BLaER1 treated with 17β-estradiol and CSF1 and Interleukin-3, amounts not matched to agents 10 nM and 100 nM (cell line): ENCODE results near the gene PFDN4.

ENCODE experiments used
- H3K27ac ChIP-seq, 11 experiments: shearing (Covaris generic); formaldehyde crosslinking; 2 replicates each; pipeline ENCODE4 v1.8.1; 2022
- H3K27me3 ChIP-seq, 11 experiments: shearing (Covaris generic); formaldehyde crosslinking; 2 replicates each; pipeline ENCODE4 v1.8.1; 2022
- H3K36me3 ChIP-seq, 11 experiments: shearing (Covaris generic); formaldehyde crosslinking; 2 replicates each; pipeline ENCODE4 v1.8.1; 2022
- H3K4me1 ChIP-seq, 10 experiments: shearing (Covaris generic); formaldehyde crosslinking; 2 replicates each; pipeline ENCODE4 v1.8.1; 2022
- H3K4me2 ChIP-seq, 11 experiments: shearing (Covaris generic); formaldehyde crosslinking; 2 replicates each; pipeline ENCODE4 v1.8.1; 2022
- H3K4me3 ChIP-seq, 10 experiments: shearing (Covaris generic); formaldehyde crosslinking; 2 replicates each; pipeline ENCODE4 v1.8.1; 2022
- H3K9ac ChIP-seq, 11 experiments: shearing (Covaris generic); formaldehyde crosslinking; 2 replicates each; pipeline ENCODE4 v1.8.1; 2022
- H3K9me3 ChIP-seq, 11 experiments: shearing (Covaris generic); formaldehyde crosslinking; replicated peaks in 1 of 11; 2 replicates each; pipeline ENCODE4 v1.8.1; 2022
- H4K20me1 ChIP-seq, 11 experiments: shearing (Covaris generic); formaldehyde crosslinking; 2 replicates each; pipeline ENCODE4 v1.8.1; 2022
- Cebpa-rat ChIP-seq, 11 experiments: shearing (Covaris generic); IDR thresholded peaks; 2 replicates each; pipeline ENCODE4 v1.8.1; 2022

The PFDN4 gene

GRCh38 chr20:54205450-54205849 is 2.4 kb upstream of the PFDN4 start:
- Histone ChIP-seq H3K4me2 (peak overlapping the region in 2 of 11 experiments; percentile 67 to 84; a peak in 4 of 22 replicates), H4K20me1 (peaks cover 0 to 17% (median 0%) of the 10 kb centered on the region in 11 experiments; a peak in 6 of 22 replicates), H3K27me3 (no peaks in the 10 kb centered on the region), H3K27ac (no peak overlapping the region), H3K4me3 (no peak overlapping the region), H3K9ac (no peak overlapping the region), H3K4me1 (peaks cover 14 to 62% (median 21%) of the 10 kb centered on the region in 10 experiments), H3K9me3 (no peaks in the 10 kb centered on the region), H3K36me3 (peaks cover 0 to 6% (median 2%) of the 10 kb centered on the region in 11 experiments; a peak in 8 of 22 replicates)
- no peak for TF ChIP-seq Cebpa-rat (IDR thresholded peaks at IDR 0.05)

- no peak for TF ChIP-seq Cebpa-rat (IDR thresholded peaks at IDR 0.05)
- H3K36me3 ChIP-seq: peaks cover 8 to 22% (median 14%) of the 10 kb centered on the region in 11 experiments; a peak in 13 of 22 replicates
- H3K4me1 ChIP-seq: peaks cover 26 to 71% (median 32%) of the 10 kb centered on the region in 10 experiments
- no peaks in the 10 kb centered on the region for H3K27me3 ChIP-seq
- H3K4me3 ChIP-seq: peak overlapping the region; percentile 90 to 99 (median 97); a peak in 15 of 20 replicates
- H3K4me2 ChIP-seq: peak overlapping the region in 10 of 11 experiments; percentile 43 to 96 (median 84); a peak in 14 of 22 replicates
- H4K20me1 ChIP-seq: peaks cover 0 to 34% (median 11%) of the 10 kb centered on the region in 11 experiments; a peak in 10 of 22 replicates
- H3K9me3 ChIP-seq: no peaks in the 10 kb centered on the region
- peak overlapping the region; percentile 98 to 100 (median 100); a peak in 20 of 22 replicates for H3K9ac ChIP-seq
- peak overlapping the region; percentile 98 to 100 (median 100); a peak in 20 of 22 replicates for H3K27ac ChIP-seq
Measured at GRCh38 chr20:54207053-54207742, 689 bp upstream of the PFDN4 start.

- Histone ChIP-seq H3K9ac (peak overlapping the region; percentile 98 to 100 (median 100)), H4K20me1 (peaks cover 0 to 47% (median 24%) of the 10 kb centered on the region in 11 experiments; a peak in 12 of 22 replicates), H3K4me2 (peak overlapping the region; percentile 77 to 96 (median 87)), H3K4me1 (peaks cover 30 to 66% (median 38%) of the 10 kb centered on the region in 10 experiments), H3K27me3 (no peaks in the 10 kb centered on the region), H3K27ac (peak overlapping the region; percentile 98 to 100 (median 100)), H3K4me3 (peak overlapping the region; percentile 90 to 99 (median 97)), H3K9me3 (no peaks in the 10 kb centered on the region), H3K36me3 (peaks cover 11 to 27% (median 17%) of the 10 kb centered on the region in 11 experiments; a peak in 14 of 22 replicates)
- TF ChIP-seq Cebpa-rat (IDR thresholded peaks at IDR 0.05): no peak
Measured at GRCh38 chr20:54208548-54209176, 775 bp downstream of the PFDN4 start.

GRCh38 chr20:54209216-54209813 is 1.4 kb downstream of the PFDN4 start:
- H3K27me3 ChIP-seq: no peaks in the 10 kb centered on the region
- H3K9me3 ChIP-seq: no peaks in the 10 kb centered on the region
- peaks cover 0 to 52% (median 28%) of the 10 kb centered on the region in 11 experiments; a peak in 13 of 22 replicates for H4K20me1 ChIP-seq
- H3K4me2 ChIP-seq: peak overlapping the region; percentile 77 to 96 (median 87)
- TF ChIP-seq Cebpa-rat (IDR thresholded peaks at IDR 0.05): no peak
- peaks cover 26 to 60% (median 35%) of the 10 kb centered on the region in 10 experiments for H3K4me1 ChIP-seq
- H3K36me3 ChIP-seq: peaks cover 11 to 29% (median 19%) of the 10 kb centered on the region in 11 experiments; a peak in 15 of 22 replicates
- H3K4me3 ChIP-seq: peak overlapping the region; percentile 90 to 99 (median 97)
- H3K9ac ChIP-seq: peak overlapping the region; percentile 98 to 100 (median 100)
- peak overlapping the region in 10 of 11 experiments; percentile 98 to 100 (median 100); a peak in 17 of 22 replicates for H3K27ac ChIP-seq

GRCh38 chr20:54212226-54212625 is 4.3 kb downstream of the PFDN4 start:
- TF ChIP-seq Cebpa-rat (IDR thresholded peaks at IDR 0.05): no peak
- Histone ChIP-seq H3K9ac (no peak overlapping the region), H3K9me3 (no peaks in the 10 kb centered on the region), H3K4me1 (peaks cover 24 to 38% (median 34%) of the 10 kb centered on the region in 10 experiments), H3K27me3 (no peaks in the 10 kb centered on the region), H3K27ac (no peak overlapping the region), H3K36me3 (peaks cover 39 to 59% (median 48%) of the 10 kb centered on the region in 11 experiments), H3K4me3 (no peak overlapping the region), H4K20me1 (peaks cover 0 to 73% (median 35%) of the 10 kb centered on the region in 11 experiments; a peak in 14 of 22 replicates), H3K4me2 (peak overlapping the region; percentile 8 to 69 (median 56); a peak in 21 of 22 replicates)

GRCh38 chr20:54212871-54213270 is 5.0 kb downstream of the PFDN4 start:
- Histone ChIP-seq H3K9me3 (no peaks in the 10 kb centered on the region), H3K4me2 (no peak overlapping the region; a peak in 1 of 22 replicates), H3K27me3 (no peaks in the 10 kb centered on the region), H3K27ac (no peak overlapping the region), H4K20me1 (peaks cover 0 to 79% (median 35%) of the 10 kb centered on the region in 11 experiments; a peak in 14 of 22 replicates), H3K9ac (no peak overlapping the region), H3K36me3 (peaks cover 46 to 65% (median 51%) of the 10 kb centered on the region in 11 experiments), H3K4me1 (peaks cover 24 to 40% (median 34%) of the 10 kb centered on the region in 10 experiments), H3K4me3 (no peak overlapping the region)
- TF ChIP-seq Cebpa-rat (IDR thresholded peaks at IDR 0.05): no peak

- Histone ChIP-seq H3K36me3 (peaks cover 46 to 75% (median 56%) of the 10 kb centered on the region in 11 experiments), H3K4me2 (no peak overlapping the region), H3K4me1 (peaks cover 20 to 40% (median 31%) of the 10 kb centered on the region in 10 experiments), H3K9ac (no peak overlapping the region), H3K27me3 (no peaks in the 10 kb centered on the region), H3K27ac (no peak overlapping the region), H3K4me3 (no peak overlapping the region), H4K20me1 (peaks cover 0 to 72% (median 27%) of the 10 kb centered on the region in 11 experiments; a peak in 13 of 22 replicates), H3K9me3 (no peaks in the 10 kb centered on the region)
- no peak for TF ChIP-seq Cebpa-rat (IDR thresholded peaks at IDR 0.05)
Measured at GRCh38 chr20:54214566-54214965, 6.7 kb downstream of the PFDN4 start.

GRCh38 chr20:54215157-54215789 is 7.4 kb downstream of the PFDN4 start:
- Histone ChIP-seq H3K27me3 (no peaks in the 10 kb centered on the region), H3K4me3 (no peak overlapping the region), H3K27ac (no peak overlapping the region), H3K9ac (no peak overlapping the region), H3K4me1 (peaks cover 18 to 34% (median 26%) of the 10 kb centered on the region in 10 experiments), H3K4me2 (no peak overlapping the region), H3K36me3 (peaks cover 46 to 74% (median 58%) of the 10 kb centered on the region in 11 experiments), H3K9me3 (no peaks in the 10 kb centered on the region), H4K20me1 (peaks cover 0 to 65% (median 20%) of the 10 kb centered on the region in 11 experiments; a peak in 13 of 22 replicates)
- no peak for TF ChIP-seq Cebpa-rat (IDR thresholded peaks at IDR 0.05)
